Measurements from ENCODE around the gene CTSF. TPM values are rescaled to one million over a fixed set of nuclear protein-coding genes. Genes with fewer than 3 reads are reported as not detected.

Gene CTSF
- total RNA-seq, 1 experiment from 2014 or later = 11.8 TPM

GRCh38 chr11:66548041-66548440 is 20.4 kb downstream of the CTSF start:
- Mint-ChIP-seq H3K4me3 (ENCODE audit: unreplicated experiment) (no peak overlapping the region), H3K4me1 (ENCODE audit: insufficient read depth, unreplicated experiment) (peaks cover 23% of the 10 kb centered on the region), H3K36me3 (ENCODE audit: insufficient read depth, unreplicated experiment) (peaks cover 7% of the 10 kb centered on the region), H3K27me3 (ENCODE audit: insufficient read depth, unreplicated experiment) (peaks cover 15% of the 10 kb centered on the region), H3K9me3 (ENCODE audit: unreplicated experiment) (no peaks in the 10 kb centered on the region), H3K27ac (ENCODE audit: low read depth, unreplicated experiment) (no peak overlapping the region)
- CTCF ChIA-PET = no interaction called here
- no peak for DNase-seq (ENCODE audit: unreplicated experiment)
- TF ChIP-seq CTCF (IDR thresholded peaks at IDR 0.05; ENCODE audit: unreplicated experiment) = no peak
- intact Hi-C loops (cut with micrococcal nuclease) = no loop called here
- BruUV-seq (replicated peaks) = no TSS peak
- POLR2A ChIA-PET = interaction anchor here (0.6 to 1.0 kb wide), 2 partner anchors 21 to 33 kb away, joined by 3 read pairs; no protein-coding TSS in a partner anchor

GRCh38 chr11:66547662-66548009 is 20.8 kb downstream of the CTSF start:
- H3K4me1 Mint-ChIP-seq (ENCODE audit: insufficient read depth, unreplicated experiment) = peaks cover 27% of the 10 kb centered on the region
- CTCF ChIA-PET = no interaction called here
- POLR2A ChIA-PET = interaction anchor here (0.6 to 1.0 kb wide), 2 partner anchors 22 to 132 kb away, joined by 3 read pairs; no protein-coding TSS in a partner anchor
- peaks cover 8% of the 10 kb centered on the region for H3K36me3 Mint-ChIP-seq (ENCODE audit: insufficient read depth, unreplicated experiment)
- intact Hi-C loops (cut with micrococcal nuclease) = no loop called here
- peaks cover 15% of the 10 kb centered on the region for H3K27me3 Mint-ChIP-seq (ENCODE audit: insufficient read depth, unreplicated experiment)
- no peak for TF ChIP-seq CTCF (IDR thresholded peaks at IDR 0.05; ENCODE audit: unreplicated experiment)
- H3K4me3 Mint-ChIP-seq (ENCODE audit: unreplicated experiment) = no peak overlapping the region
- BruUV-seq (replicated peaks) = no TSS peak
- H3K9me3 Mint-ChIP-seq (ENCODE audit: unreplicated experiment) = no peaks in the 10 kb centered on the region
- H3K27ac Mint-ChIP-seq (ENCODE audit: low read depth, unreplicated experiment) = no peak overlapping the region
- DNase-seq (ENCODE audit: unreplicated experiment) = no peak

DNA sequence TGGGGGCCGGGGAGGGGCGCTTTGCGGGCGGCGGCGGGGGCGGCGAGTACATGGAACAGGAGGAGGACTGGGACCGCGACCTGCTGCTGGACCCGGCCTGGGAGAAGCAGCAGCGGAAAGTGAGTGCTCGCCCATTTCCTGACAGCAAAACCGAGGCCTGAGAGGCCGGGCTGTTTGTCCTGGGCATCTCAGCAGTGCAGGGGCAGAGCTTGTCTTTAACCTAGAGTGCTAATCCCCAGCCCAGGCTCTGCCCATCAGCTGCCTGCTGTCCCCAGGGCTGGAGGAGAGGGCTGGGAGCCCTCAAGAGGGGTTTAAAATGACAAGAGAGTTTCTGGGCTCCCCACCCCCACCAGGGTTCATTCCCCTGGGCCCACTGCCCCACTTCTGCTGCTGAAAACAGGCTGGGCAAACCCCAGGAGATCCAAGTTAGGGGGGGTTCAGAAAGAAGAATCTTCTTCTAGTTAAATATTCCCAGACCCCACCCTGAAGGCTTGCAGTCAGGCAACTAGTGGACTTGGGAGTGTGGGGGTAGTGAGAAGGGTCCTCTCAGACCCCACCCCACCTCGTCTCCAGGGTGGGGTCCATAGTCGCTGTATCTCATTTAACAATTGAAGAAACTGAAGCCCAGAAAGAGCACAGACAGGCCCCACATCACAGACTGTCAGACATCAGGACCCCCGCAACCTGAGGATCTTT is 21.3 kb downstream of the CTSF start:
- TF ChIP-seq CTCF (IDR thresholded peaks at IDR 0.05; ENCODE audit: unreplicated experiment) = no peak
- no peak for DNase-seq (ENCODE audit: unreplicated experiment)
- Mint-ChIP-seq H3K36me3 (ENCODE audit: insufficient read depth, unreplicated experiment) (peaks cover 13% of the 10 kb centered on the region), H3K9me3 (ENCODE audit: unreplicated experiment) (no peaks in the 10 kb centered on the region), H3K27ac (ENCODE audit: low read depth, unreplicated experiment) (no peak overlapping the region), H3K4me3 (ENCODE audit: unreplicated experiment) (peak overlapping the region; percentile 78), H3K4me1 (ENCODE audit: insufficient read depth, unreplicated experiment) (peaks cover 32% of the 10 kb centered on the region), H3K27me3 (ENCODE audit: insufficient read depth, unreplicated experiment) (peaks cover 15% of the 10 kb centered on the region)
- ChIA-PET CTCF (no interaction called here), POLR2A (interaction anchor here (0.6 to 2.8 kb wide), 11 partner anchors 21 to 132 kb away, joined by 3 to 33 read pairs (median 6); partner anchors contain the start of genes BBS1, CCDC87, CCS and CTSF)
- intact Hi-C loops (cut with micrococcal nuclease) = loop anchor here (1.0 kb wide), 1 partner anchor 131 kb away; no protein-coding TSS in a partner anchor
- BruUV-seq (replicated peaks) = no TSS peak

- H3K9me3 Mint-ChIP-seq (ENCODE audit: unreplicated experiment) = no peaks in the 10 kb centered on the region
- DNase-seq (ENCODE audit: unreplicated experiment) = peak; percentile 33
- ChIA-PET CTCF (interaction anchor here (0.6 kb wide), 1 partner anchor 78 kb away, joined by 3 read pairs; no protein-coding TSS in a partner anchor), POLR2A (interaction anchor here (0.6 to 2.8 kb wide), 18 partner anchors 11 to 197 kb away, joined by 3 to 33 read pairs (median 4); partner anchors contain the start of genes BBS1, CCDC87, CCS and CTSF)
- peaks cover 39% of the 10 kb centered on the region for H3K4me1 Mint-ChIP-seq (ENCODE audit: insufficient read depth, unreplicated experiment)
- intact Hi-C loops (cut with micrococcal nuclease) = loop anchor here (1.0 kb wide), 1 partner anchor 132 kb away; no protein-coding TSS in a partner anchor
- BruUV-seq (replicated peaks) = no TSS peak
- H3K36me3 Mint-ChIP-seq (ENCODE audit: insufficient read depth, unreplicated experiment) = peaks cover 16% of the 10 kb centered on the region
- peaks cover 15% of the 10 kb centered on the region for H3K27me3 Mint-ChIP-seq (ENCODE audit: insufficient read depth, unreplicated experiment)
- peak within 1 kb of the TSS; percentile 92 for H3K27ac Mint-ChIP-seq (ENCODE audit: low read depth, unreplicated experiment)
- no peak for TF ChIP-seq CTCF (IDR thresholded peaks at IDR 0.05; ENCODE audit: unreplicated experiment)
- H3K4me3 Mint-ChIP-seq (ENCODE audit: unreplicated experiment) = peak within 1 kb of the TSS; percentile 78
Observed at GRCh38 chr11:66546368-66546965, 21.9 kb downstream of the CTSF start, which contains the start of gene ACTN3. Gene ACTN3 (plus strand): TSS chr11:66546903. CDS start chr11:66546938, 35 bp downstream.

Data from MCF 10A (cell line).